HUES6 (cell line): ENCODE data around the gene GNB4.

Experiments
- H3K27ac ChIP-seq: 2 replicates; pipeline ENCODE4 v1.7.0; 2013; ENCODE audit warnings: low read depth, mild to moderate bottlenecking, low read length, inconsistent platforms
- H3K27me3 ChIP-seq: 2 replicates; pipeline ENCODE4 v1.6.1; 2013; ENCODE audit warnings: low read length; ENCODE audit not compliant: control insufficient read depth, insufficient read depth
- H3K36me3 ChIP-seq: 2 replicates; pipeline ENCODE4 v1.6.1; 2013; ENCODE audit warnings: low read length; ENCODE audit not compliant: control insufficient read depth, insufficient read depth
- H3K4me1 ChIP-seq: 2 replicates; pipeline ENCODE4 v1.6.1; 2013; ENCODE audit warnings: low read length; ENCODE audit not compliant: control insufficient read depth, insufficient read depth
- H3K4me3 ChIP-seq: 2 replicates; pipeline ENCODE4 v1.5.1; 2013; ENCODE audit warnings: low read depth, low read length
- H3K9ac ChIP-seq: one replicate; pipeline ENCODE4 v1.6.1; 2013; ENCODE audit warnings: mild to moderate bottlenecking, low read length
- H3K9me3 ChIP-seq: 2 replicates; pipeline ENCODE4 v1.6.1; 2013; ENCODE audit warnings: low read depth, low read length; ENCODE audit not compliant: control insufficient read depth, insufficient read depth

The GNB4 gene

GRCh38 chr3:179451265-179452175 is at the start of gene GNB4:
Gene GNB4, minus strand, starts transcription at chr3:179451470. Its CDS starts 25,270 bp downstream, at chr3:179426200.
- H3K4me1 ChIP-seq, result peaks cover 36% of the 10 kb centered on the region
- H3K36me3 ChIP-seq, result no peaks in the 10 kb centered on the region
- H3K9ac ChIP-seq, result peak within 1 kb of the TSS; percentile 75
- H3K27ac ChIP-seq, result no peak within 1 kb of the TSS
- H3K9me3 ChIP-seq, result no peaks in the 10 kb centered on the region
- H3K4me3 ChIP-seq, result peak within 1 kb of the TSS; percentile 82
- H3K27me3 ChIP-seq, result peaks cover 4% of the 10 kb centered on the region; the same call in 1 of the 2 replicates

- Histone ChIP-seq H3K4me1 (no peaks in the 10 kb centered on the region), H3K36me3 (no peaks in the 10 kb centered on the region), H3K9ac (no peak overlapping the region), H3K27ac (no peak overlapping the region), H3K27me3 (no peaks in the 10 kb centered on the region), H3K4me3 (no peak overlapping the region), H3K9me3 (peaks cover 58% of the 10 kb centered on the region)
Observed at GRCh38 chr3:179495483-179495882, 44.2 kb upstream of the GNB4 start.

- Histone ChIP-seq H3K9me3 (peaks cover 58% of the 10 kb centered on the region), H3K9ac (no peak overlapping the region), H3K27me3 (no peaks in the 10 kb centered on the region), H3K27ac (no peak overlapping the region), H3K4me1 (no peaks in the 10 kb centered on the region), H3K36me3 (no peaks in the 10 kb centered on the region), H3K4me3 (no peak overlapping the region)
Observed at GRCh38 chr3:179493260-179493659, 42.0 kb upstream of the GNB4 start.

GRCh38 chr3:179488213-179488612 is 36.9 kb upstream of the GNB4 start:
- Histone ChIP-seq H3K4me1 (no peaks in the 10 kb centered on the region), H3K27me3 (no peaks in the 10 kb centered on the region), H3K9ac (no peak overlapping the region), H3K27ac (no peak overlapping the region), H3K4me3 (no peak overlapping the region), H3K36me3 (no peaks in the 10 kb centered on the region), H3K9me3 (peaks cover 16% of the 10 kb centered on the region)

- no peak overlapping the region for H3K9ac ChIP-seq
- no peak overlapping the region for H3K27ac ChIP-seq
- H3K27me3 ChIP-seq, result no peaks in the 10 kb centered on the region
- H3K36me3 ChIP-seq, result no peaks in the 10 kb centered on the region
- peaks cover 5% of the 10 kb centered on the region; the same call in 1 of the 2 replicates for H3K9me3 ChIP-seq
- H3K4me3 ChIP-seq, result no peak overlapping the region
- no peaks in the 10 kb centered on the region for H3K4me1 ChIP-seq
Observed at GRCh38 chr3:179486806-179487205, 35.5 kb upstream of the GNB4 start.

- no peak overlapping the region for H3K9ac ChIP-seq
- no peaks in the 10 kb centered on the region for H3K27me3 ChIP-seq
- no peak overlapping the region for H3K27ac ChIP-seq
- H3K9me3 ChIP-seq, result peaks cover 4% of the 10 kb centered on the region; the same call in 1 of the 2 replicates
- no peaks in the 10 kb centered on the region for H3K36me3 ChIP-seq
- no peaks in the 10 kb centered on the region for H3K4me1 ChIP-seq
- no peak overlapping the region for H3K4me3 ChIP-seq
Observed at GRCh38 chr3:179482857-179483256, 31.6 kb upstream of the GNB4 start.

- peaks cover 4% of the 10 kb centered on the region; the same call in 1 of the 2 replicates for H3K9me3 ChIP-seq
- no peaks in the 10 kb centered on the region for H3K36me3 ChIP-seq
- H3K27ac ChIP-seq, result no peak overlapping the region
- H3K4me1 ChIP-seq, result no peaks in the 10 kb centered on the region
- no peaks in the 10 kb centered on the region for H3K27me3 ChIP-seq
- H3K9ac ChIP-seq, result no peak overlapping the region
- H3K4me3 ChIP-seq, result no peak overlapping the region
Observed at GRCh38 chr3:179476215-179476614, 24.9 kb upstream of the GNB4 start.

- H3K27me3 ChIP-seq, result no peaks in the 10 kb centered on the region
- no peak overlapping the region for H3K9ac ChIP-seq
- no peak overlapping the region for H3K27ac ChIP-seq
- H3K9me3 ChIP-seq, result no peaks in the 10 kb centered on the region
- no peaks in the 10 kb centered on the region for H3K4me1 ChIP-seq
- no peaks in the 10 kb centered on the region for H3K36me3 ChIP-seq
- no peak overlapping the region for H3K4me3 ChIP-seq
Observed at GRCh38 chr3:179474480-179474879, 23.2 kb upstream of the GNB4 start.

- Histone ChIP-seq H3K9me3 (no peaks in the 10 kb centered on the region), H3K36me3 (no peaks in the 10 kb centered on the region), H3K27me3 (no peaks in the 10 kb centered on the region), H3K4me3 (no peak overlapping the region), H3K9ac (no peak overlapping the region), H3K4me1 (no peaks in the 10 kb centered on the region), H3K27ac (no peak overlapping the region)
Observed at GRCh38 chr3:179473565-179473964, 22.3 kb upstream of the GNB4 start.

GRCh38 chr3:179464323-179465092 is 13.2 kb upstream of the GNB4 start:
- no peaks in the 10 kb centered on the region for H3K9me3 ChIP-seq
- H3K27me3 ChIP-seq, result no peaks in the 10 kb centered on the region
- no peaks in the 10 kb centered on the region for H3K36me3 ChIP-seq
- H3K9ac ChIP-seq, result no peak overlapping the region
- H3K4me3 ChIP-seq, result no peak overlapping the region
- H3K27ac ChIP-seq, result no peak overlapping the region
- peaks cover 8% of the 10 kb centered on the region for H3K4me1 ChIP-seq

- H3K9me3 ChIP-seq, result no peaks in the 10 kb centered on the region
- no peak overlapping the region for H3K4me3 ChIP-seq
- H3K27ac ChIP-seq, result no peak overlapping the region
- no peaks in the 10 kb centered on the region for H3K36me3 ChIP-seq
- H3K4me1 ChIP-seq, result peaks cover 8% of the 10 kb centered on the region
- no peak overlapping the region for H3K9ac ChIP-seq
- no peaks in the 10 kb centered on the region for H3K27me3 ChIP-seq
Observed at GRCh38 chr3:179463319-179463718, 12.0 kb upstream of the GNB4 start.
